ENCODE data around the gene TBKBP1. TPM values are rescaled to one million over a fixed set of nuclear protein-coding genes. Genes with fewer than 3 reads are reported as not detected.
A peak's percentile ranks its signal among the peaks of the same experiment; 100 is the strongest.

TBKBP1 gene
- total RNA-seq, 4 donors from 2014 or later = 6.3 to 24.6 (median 9.8) TPM

DNA sequence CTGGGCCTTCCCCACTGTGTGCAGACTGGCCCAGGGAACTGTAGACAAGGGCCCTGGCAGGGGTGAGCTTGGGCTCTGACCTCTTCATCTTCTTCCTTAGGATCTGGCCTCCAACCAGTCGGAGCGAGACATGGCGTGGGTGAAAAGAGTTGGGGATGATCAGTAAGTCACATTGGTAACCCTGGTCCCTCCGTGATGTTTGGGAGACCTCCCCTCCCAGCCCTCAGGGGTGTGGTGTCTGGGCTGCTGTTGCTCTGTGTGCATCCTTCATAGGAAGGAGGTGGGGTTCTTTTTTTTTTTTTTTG lies 5.5 kb downstream of the TBKBP1 start:
- Histone ChIP-seq H3K36me3 (peaks cover 0 to 29% (median 0%) of the 10 kb centered on the region in 3 donors), H3K27me3 (no peaks in the 10 kb centered on the region), H3K4me3 (no peak overlapping the region), H3K4me1 (peaks cover 0 to 47% (median 17%) of the 10 kb centered on the region in 4 donors), H3K9me3 (no peaks in the 10 kb centered on the region), H3K27ac (no peak overlapping the region)
- 93 to 96% methylated on average over 4 of the region's 4 CpGs for WGBS, 2 donors
- DNase-seq (ENCODE audit: low spot score in 2 of 2) = no peak
- TF ChIP-seq EP300 (IDR thresholded peaks at IDR 0.05) (no peak), POLR2A (IDR thresholded peaks at IDR 0.05) (no peak)
- TF ChIP-seq, protein P1, sequence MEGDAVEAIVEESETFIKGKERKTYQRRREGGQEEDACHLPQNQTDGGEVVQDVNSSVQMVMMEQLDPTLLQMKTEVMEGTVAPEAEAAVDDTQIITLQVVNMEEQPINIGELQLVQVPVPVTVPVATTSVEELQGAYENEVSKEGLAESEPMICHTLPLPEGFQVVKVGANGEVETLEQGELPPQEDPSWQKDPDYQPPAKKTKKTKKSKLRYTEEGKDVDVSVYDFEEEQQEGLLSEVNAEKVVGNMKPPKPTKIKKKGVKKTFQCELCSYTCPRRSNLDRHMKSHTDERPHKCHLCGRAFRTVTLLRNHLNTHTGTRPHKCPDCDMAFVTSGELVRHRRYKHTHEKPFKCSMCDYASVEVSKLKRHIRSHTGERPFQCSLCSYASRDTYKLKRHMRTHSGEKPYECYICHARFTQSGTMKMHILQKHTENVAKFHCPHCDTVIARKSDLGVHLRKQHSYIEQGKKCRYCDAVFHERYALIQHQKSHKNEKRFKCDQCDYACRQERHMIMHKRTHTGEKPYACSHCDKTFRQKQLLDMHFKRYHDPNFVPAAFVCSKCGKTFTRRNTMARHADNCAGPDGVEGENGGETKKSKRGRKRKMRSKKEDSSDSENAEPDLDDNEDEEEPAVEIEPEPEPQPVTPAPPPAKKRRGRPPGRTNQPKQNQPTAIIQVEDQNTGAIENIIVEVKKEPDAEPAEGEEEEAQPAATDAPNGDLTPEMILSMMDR (IDR thresholded peaks at IDR 0.05) = no peak

- H3K4me1 ChIP-seq = peaks cover 0 to 41% (median 15%) of the 10 kb centered on the region in 4 donors
- no peaks in the 10 kb centered on the region for H3K27me3 ChIP-seq
- peak overlapping the region in 1 of 4 donors; percentile 32 for H3K27ac ChIP-seq
- H3K36me3 ChIP-seq = peaks cover 0 to 32% (median 0%) of the 10 kb centered on the region in 3 donors
- TF ChIP-seq EP300 (IDR thresholded peaks at IDR 0.05) = no peak
- no peak for TF ChIP-seq POLR2A (IDR thresholded peaks at IDR 0.05)
- TF ChIP-seq, protein P1 (IDR thresholded peaks at IDR 0.05) = no peak
- no peaks in the 10 kb centered on the region for H3K9me3 ChIP-seq
- H3K4me3 ChIP-seq = no peak overlapping the region
- 84 to 88% methylated on average over 13 of the region's 13 CpGs for WGBS, 2 donors
- no peak for DNase-seq (ENCODE audit: low spot score in 2 of 2)
Measured at GRCh38 chr17:47700471-47701449, 6.8 kb downstream of the TBKBP1 start.

DNA sequence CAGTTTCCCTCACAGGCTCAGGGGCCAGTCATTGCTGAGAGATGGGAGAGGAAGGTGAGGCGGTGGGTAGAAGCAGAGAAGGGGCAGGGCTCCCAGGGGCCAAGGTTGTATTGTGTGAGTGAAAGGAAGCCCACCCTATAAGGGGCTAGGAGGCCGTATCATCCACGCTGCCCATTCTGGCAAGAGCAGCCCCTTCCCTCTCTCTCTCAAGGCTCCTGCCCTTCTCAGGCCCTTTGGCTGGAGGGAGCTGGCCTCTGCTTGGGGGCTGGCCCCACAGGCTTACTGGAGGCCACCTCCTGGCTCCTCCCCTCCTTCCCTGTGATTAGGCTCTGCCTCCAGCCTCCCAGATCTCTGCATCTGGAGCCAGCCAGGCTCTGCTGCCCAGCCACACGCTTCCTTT lies 7.6 kb downstream of the TBKBP1 start:
- Histone ChIP-seq H3K27ac (peak overlapping the region in 2 of 4 donors; percentile 32 to 50), H3K9me3 (no peaks in the 10 kb centered on the region), H3K27me3 (no peaks in the 10 kb centered on the region), H3K36me3 (peaks cover 0 to 37% (median 0%) of the 10 kb centered on the region in 3 donors), H3K4me3 (no peak overlapping the region), H3K4me1 (peaks cover 0 to 41% (median 15%) of the 10 kb centered on the region in 4 donors)
- TF ChIP-seq, protein P1 (IDR thresholded peaks at IDR 0.05) = no peak
- no peak for TF ChIP-seq EP300 (IDR thresholded peaks at IDR 0.05)
- no peak for TF ChIP-seq POLR2A (IDR thresholded peaks at IDR 0.05)
- no peak for DNase-seq (ENCODE audit: low spot score in 2 of 2)
- 66 to 73% methylated on average over 4 of the region's 4 CpGs for WGBS, 2 donors

DNA sequence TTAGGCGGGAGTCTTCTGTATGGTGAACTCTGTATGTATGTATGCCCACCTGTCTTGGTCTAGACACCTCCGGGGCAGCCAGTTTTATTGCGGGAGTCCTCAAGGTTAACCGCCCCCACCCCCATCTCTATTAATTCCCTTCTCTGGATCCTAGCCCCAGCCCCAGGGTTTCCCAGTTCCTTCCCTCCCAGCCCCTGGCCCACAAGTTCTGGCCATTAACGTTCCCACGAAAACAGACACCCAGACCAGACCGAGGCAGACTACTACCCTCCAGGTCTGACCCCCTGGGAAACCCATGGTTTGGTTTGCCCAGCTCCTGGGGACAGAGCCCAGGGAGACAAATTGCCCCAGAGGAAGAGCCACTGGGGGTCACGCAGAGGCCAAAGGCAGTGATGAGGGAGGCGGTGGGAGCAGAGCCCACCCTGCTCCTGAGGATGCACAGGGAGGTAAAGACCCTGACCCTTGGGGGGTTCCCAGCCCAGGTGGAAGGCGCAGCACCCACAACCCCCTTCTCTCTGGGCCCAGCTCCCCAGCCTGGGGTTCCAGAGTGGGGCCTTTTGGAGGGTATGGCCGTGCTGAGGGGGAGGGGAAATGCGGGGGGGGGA lies 8.5 kb downstream of the TBKBP1 start:
- Histone ChIP-seq H3K36me3 (peaks cover 0 to 33% (median 0%) of the 10 kb centered on the region in 3 donors), H3K27me3 (no peaks in the 10 kb centered on the region), H3K4me1 (peaks cover 0 to 48% (median 18%) of the 10 kb centered on the region in 4 donors), H3K4me3 (no peak overlapping the region), H3K27ac (peak overlapping the region in 2 of 4 donors; percentile 50 to 54), H3K9me3 (no peaks in the 10 kb centered on the region)
- WGBS, 2 donors = 69 to 70% methylated on average over 12 of the region's 12 CpGs
- DNase-seq (ENCODE audit: low spot score in 2 of 2) = no peak
- TF ChIP-seq POLR2A (IDR thresholded peaks at IDR 0.05) = no peak

DNA sequence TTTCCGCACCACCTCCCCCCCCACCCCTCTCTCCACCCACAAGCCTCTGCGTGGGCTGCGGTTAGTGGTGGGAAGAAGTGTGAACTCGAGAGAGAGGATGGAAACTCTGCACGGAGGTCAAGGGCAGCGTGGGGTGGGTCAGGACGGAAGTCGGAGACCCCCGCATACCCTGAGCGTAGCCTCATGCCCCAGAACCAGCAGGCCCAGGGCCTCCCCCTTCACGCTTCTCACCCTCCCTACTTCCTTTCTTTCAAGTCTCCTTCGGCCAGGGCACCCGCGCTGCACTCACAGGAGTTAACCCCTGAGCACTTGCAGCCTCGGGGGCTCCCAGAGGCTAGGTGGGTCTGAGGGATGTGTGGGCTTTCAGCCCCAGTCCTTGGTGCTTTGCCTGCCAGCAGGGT lies 9.2 kb downstream of the TBKBP1 start:
- DNase-seq (ENCODE audit: low spot score in 2 of 2) = no peak
- TF ChIP-seq POLR2A (IDR thresholded peaks at IDR 0.05) (no peak), EP300 (IDR thresholded peaks at IDR 0.05) (no peak)
- TF ChIP-seq, protein P1 (IDR thresholded peaks at IDR 0.05) = no peak

More for the DNA sequence above, 9.2 kb downstream of the TBKBP1 start:
- peak overlapping the region in 1 of 4 donors; percentile 50 for H3K27ac ChIP-seq
- peaks cover 0 to 30% (median 0%) of the 10 kb centered on the region in 3 donors for H3K36me3 ChIP-seq
- no peaks in the 10 kb centered on the region for H3K9me3 ChIP-seq
- H3K27me3 ChIP-seq = no peaks in the 10 kb centered on the region
- no peak overlapping the region for H3K4me3 ChIP-seq
- WGBS, 2 donors = 35 to 37% methylated on average over 15 of the region's 15 CpGs
- peaks cover 0 to 54% (median 22%) of the 10 kb centered on the region in 4 donors for H3K4me1 ChIP-seq

Data from tibial nerve (tissue), 4 donors.